Measurements from ENCODE around the gene CLDN2.

Gene CLDN2

DNA sequence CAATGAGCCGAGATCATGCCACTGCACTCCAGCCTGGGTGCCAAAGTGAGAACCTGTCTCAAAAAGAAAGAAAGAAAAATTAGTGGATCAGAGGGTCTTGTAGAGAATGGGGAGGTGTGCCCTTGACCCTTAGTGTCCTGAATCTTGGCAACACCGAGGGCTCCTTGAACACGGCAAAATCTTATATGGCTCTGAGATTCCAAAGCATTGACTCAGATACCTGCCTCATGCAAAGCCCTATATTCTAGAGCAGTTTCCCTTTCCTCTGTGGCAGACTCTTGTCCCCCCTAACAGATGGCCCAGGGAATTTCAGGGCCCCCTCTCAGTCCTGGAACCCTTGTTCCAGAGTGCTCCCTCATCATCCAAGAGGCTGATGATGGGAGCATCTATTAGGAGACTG lies 6.8 kb downstream of the CLDN2 start:
- H3K9me3 ChIP-seq (ENCODE audit: insufficient read depth, low read length) = no peaks in the 10 kb centered on the region
- no peak overlapping the region for H2AFZ ChIP-seq (ENCODE audit: low read depth, low read length, severe bottlenecking)
- H3F3A ChIP-seq (ENCODE audit: insufficient read depth) = no peaks in the 10 kb centered on the region
- no peak overlapping the region for H3K4me3 ChIP-seq (ENCODE audit: insufficient read depth, low read length, poor library complexity, severe bottlenecking)
- no peaks in the 10 kb centered on the region for H3K36me3 ChIP-seq (ENCODE audit: low read length)
- H3K9me2 ChIP-seq (replicated peaks; ENCODE audit: insufficient read depth, low read length) = no peaks in the 10 kb centered on the region
- H3K4me2 ChIP-seq (ENCODE audit: low read depth, low read length, poor library complexity, severe bottlenecking) = no peak overlapping the region
- no peak overlapping the region for H3K9ac ChIP-seq (ENCODE audit: low read length)
- H3K27ac ChIP-seq (ENCODE audit: low read depth, low read length) = no peak overlapping the region
- TF ChIP-seq, protein P1, sequence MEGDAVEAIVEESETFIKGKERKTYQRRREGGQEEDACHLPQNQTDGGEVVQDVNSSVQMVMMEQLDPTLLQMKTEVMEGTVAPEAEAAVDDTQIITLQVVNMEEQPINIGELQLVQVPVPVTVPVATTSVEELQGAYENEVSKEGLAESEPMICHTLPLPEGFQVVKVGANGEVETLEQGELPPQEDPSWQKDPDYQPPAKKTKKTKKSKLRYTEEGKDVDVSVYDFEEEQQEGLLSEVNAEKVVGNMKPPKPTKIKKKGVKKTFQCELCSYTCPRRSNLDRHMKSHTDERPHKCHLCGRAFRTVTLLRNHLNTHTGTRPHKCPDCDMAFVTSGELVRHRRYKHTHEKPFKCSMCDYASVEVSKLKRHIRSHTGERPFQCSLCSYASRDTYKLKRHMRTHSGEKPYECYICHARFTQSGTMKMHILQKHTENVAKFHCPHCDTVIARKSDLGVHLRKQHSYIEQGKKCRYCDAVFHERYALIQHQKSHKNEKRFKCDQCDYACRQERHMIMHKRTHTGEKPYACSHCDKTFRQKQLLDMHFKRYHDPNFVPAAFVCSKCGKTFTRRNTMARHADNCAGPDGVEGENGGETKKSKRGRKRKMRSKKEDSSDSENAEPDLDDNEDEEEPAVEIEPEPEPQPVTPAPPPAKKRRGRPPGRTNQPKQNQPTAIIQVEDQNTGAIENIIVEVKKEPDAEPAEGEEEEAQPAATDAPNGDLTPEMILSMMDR (IDR thresholded peaks at IDR 0.05; ENCODE audit: insufficient read depth, low read length, poor library complexity, severe bottlenecking) = no peak
- no peak for TF ChIP-seq EZH2phosphoT487 (conservative IDR thresholded peaks at IDR 0.05; ENCODE audit: low read length)
- no peaks in the 10 kb centered on the region for H4K20me1 ChIP-seq (ENCODE audit: low read depth, low read length)
- no peaks in the 10 kb centered on the region for H3K27me3 ChIP-seq (ENCODE audit: low read length)
- no peaks in the 10 kb centered on the region for H3K79me2 ChIP-seq (ENCODE audit: insufficient read depth, low read length)

DNA sequence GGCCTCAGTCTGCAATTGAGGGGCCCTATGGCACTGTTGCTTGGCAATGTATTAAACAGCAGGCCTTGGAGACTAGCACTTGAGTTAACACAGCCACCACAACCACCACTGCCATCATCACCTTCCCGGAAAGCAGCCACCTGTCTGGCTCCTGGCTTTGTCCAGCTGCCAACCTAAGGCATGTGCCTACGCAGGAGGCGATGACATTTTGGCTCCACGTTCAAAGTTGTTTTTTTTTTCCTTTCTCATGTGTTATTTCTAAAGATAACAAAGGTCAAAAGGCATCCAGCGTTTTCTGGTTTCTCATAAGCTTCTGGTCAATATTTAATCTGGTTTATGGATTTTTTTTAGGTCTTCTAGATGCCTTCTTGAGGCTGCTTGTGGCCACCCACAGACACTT lies 7.5 kb downstream of the CLDN2 start:
- Histone ChIP-seq H3K4me3 (ENCODE audit: insufficient read depth, low read length, poor library complexity, severe bottlenecking) (no peak overlapping the region), H3K36me3 (ENCODE audit: low read length) (no peaks in the 10 kb centered on the region), H2AFZ (ENCODE audit: low read depth, low read length, severe bottlenecking) (no peak overlapping the region), H3K27me3 (ENCODE audit: low read length) (no peaks in the 10 kb centered on the region), H3K4me2 (ENCODE audit: low read depth, low read length, poor library complexity, severe bottlenecking) (no peak overlapping the region), H3K9me2 (replicated peaks; ENCODE audit: insufficient read depth, low read length) (no peaks in the 10 kb centered on the region), H3F3A (ENCODE audit: insufficient read depth) (no peaks in the 10 kb centered on the region), H3K9me3 (ENCODE audit: insufficient read depth, low read length) (no peaks in the 10 kb centered on the region), H3K27ac (ENCODE audit: low read depth, low read length) (no peak overlapping the region), H4K20me1 (ENCODE audit: low read depth, low read length) (no peaks in the 10 kb centered on the region), H3K79me2 (ENCODE audit: insufficient read depth, low read length) (no peaks in the 10 kb centered on the region), H3K9ac (ENCODE audit: low read length) (no peak overlapping the region)
- TF ChIP-seq EZH2phosphoT487 (conservative IDR thresholded peaks at IDR 0.05; ENCODE audit: low read length) = no peak
- TF ChIP-seq, protein P1 (IDR thresholded peaks at IDR 0.05; ENCODE audit: insufficient read depth, low read length, poor library complexity, severe bottlenecking) = no peak

- Histone ChIP-seq H3K9me2 (replicated peaks; ENCODE audit: insufficient read depth, low read length) (no peaks in the 10 kb centered on the region), H3K27me3 (ENCODE audit: low read length) (no peaks in the 10 kb centered on the region), H3F3A (ENCODE audit: insufficient read depth) (no peaks in the 10 kb centered on the region), H3K4me2 (ENCODE audit: low read depth, low read length, poor library complexity, severe bottlenecking) (no peak overlapping the region), H3K9me3 (ENCODE audit: insufficient read depth, low read length) (no peaks in the 10 kb centered on the region), H3K27ac (ENCODE audit: low read depth, low read length) (no peak overlapping the region), H3K36me3 (ENCODE audit: low read length) (no peaks in the 10 kb centered on the region), H3K9ac (ENCODE audit: low read length) (no peak overlapping the region), H3K4me3 (ENCODE audit: insufficient read depth, low read length, poor library complexity, severe bottlenecking) (no peak overlapping the region), H3K79me2 (ENCODE audit: insufficient read depth, low read length) (no peaks in the 10 kb centered on the region), H2AFZ (ENCODE audit: low read depth, low read length, severe bottlenecking) (no peak overlapping the region), H4K20me1 (ENCODE audit: low read depth, low read length) (no peaks in the 10 kb centered on the region)
- no peak for TF ChIP-seq EZH2phosphoT487 (conservative IDR thresholded peaks at IDR 0.05; ENCODE audit: low read length)
- TF ChIP-seq, protein P1 (IDR thresholded peaks at IDR 0.05; ENCODE audit: insufficient read depth, low read length, poor library complexity, severe bottlenecking) = no peak
Observed at GRCh38 chrX:106928227-106928626, 8.0 kb downstream of the CLDN2 start.
